SHP77 treated with DMSO at 0.1 percent for 48 hours (cell line): ENCODE data around the gene NKAIN2.

Source experiments
- DNase-seq: peaks from one replicate; lab custom pipeline; 2025; lab: John Stamatoyannopoulos, UW

Gene NKAIN2

GRCh38 chr6:124033501-124033900, 229.8 kb downstream of the NKAIN2 start:
- DNase-seq, result no peak

- no peak for DNase-seq
Observed at GRCh38 chr6:124036384-124036783, 232.7 kb downstream of the NKAIN2 start.

GRCh38 chr6:124040655-124041054, 237.0 kb downstream of the NKAIN2 start:
- DNase-seq, result no peak

GRCh38 chr6:124052120-124052519, 248.5 kb downstream of the NKAIN2 start:
- DNase-seq, result no peak

- no peak for DNase-seq
Observed at GRCh38 chr6:124053315-124053714, 249.7 kb downstream of the NKAIN2 start.

- no peak for DNase-seq
Observed at GRCh38 chr6:124054034-124054433, 250.4 kb downstream of the NKAIN2 start.

GRCh38 chr6:124055395-124055794, 251.7 kb downstream of the NKAIN2 start:
- no peak for DNase-seq

GRCh38 chr6:124055963-124056362, 252.3 kb downstream of the NKAIN2 start:
- DNase-seq, result no peak

GRCh38 chr6:124056407-124057334, 253.0 kb downstream of the NKAIN2 start:
- peak; percentile 99 for DNase-seq

- DNase-seq, result peak; percentile 38
Observed at GRCh38 chr6:124057461-124057860, 253.8 kb downstream of the NKAIN2 start.

- no peak for DNase-seq
Observed at GRCh38 chr6:124064317-124065113, 260.9 kb downstream of the NKAIN2 start.

- no peak for DNase-seq
Observed at GRCh38 chr6:124066269-124066668, 262.6 kb downstream of the NKAIN2 start.

GRCh38 chr6:124066946-124067552, 263.4 kb downstream of the NKAIN2 start:
- no peak for DNase-seq

- no peak for DNase-seq
Observed at GRCh38 chr6:124069230-124069950, 265.7 kb downstream of the NKAIN2 start.

- no peak for DNase-seq
Observed at GRCh38 chr6:124073021-124073420, 269.4 kb downstream of the NKAIN2 start.

GRCh38 chr6:124073820-124074587, 270.3 kb downstream of the NKAIN2 start:
- no peak for DNase-seq

- no peak for DNase-seq
Observed at GRCh38 chr6:124074606-124075005, 270.9 kb downstream of the NKAIN2 start.

GRCh38 chr6:124076336-124077048, 272.8 kb downstream of the NKAIN2 start:
- DNase-seq, result no peak

GRCh38 chr6:124078169-124078568, 274.5 kb downstream of the NKAIN2 start:
- no peak for DNase-seq

- no peak for DNase-seq
Observed at GRCh38 chr6:124080483-124080882, 276.8 kb downstream of the NKAIN2 start.
